Neural cell (in vitro differentiated cells): Measurements from ENCODE around the gene TYW1B. TPM values are rescaled to one million over a fixed set of nuclear protein-coding genes. Genes with fewer than 3 reads are reported as not detected.
"Not testable (repeated sequence)": the region's sequence is repeated elsewhere in the genome, so short reads cannot be mapped to it uniquely, and the experiment has no call there.

Source experiments
- H2AFZ ChIP-seq: fragments of 200-600, 300-800 bp; sonication (generic), shearing (Covaris generic); 2 replicates; pipeline ENCODE4 v1.6.0; 2014; ENCODE audit warnings: low read depth, mild to moderate bottlenecking, antibody characterized with exemption, low read length, moderate library complexity
- H3F3A ChIP-seq: fragments of 200-600 bp; shearing (Covaris generic); 2 replicates; pipeline ENCODE4 v1.6.1; 2016; ENCODE audit warnings: mild to moderate bottlenecking, moderate library complexity, mixed read lengths, antibody characterized with exemption, low read length; ENCODE audit not compliant: insufficient read depth, poor library complexity, severe bottlenecking
- H3K27ac ChIP-seq: fragments of 200-600, 300-800 bp; sonication (generic), shearing (Covaris generic); 2 replicates; pipeline ENCODE4 v1.5.1; 2014; ENCODE audit warnings: mild to moderate bottlenecking, low read length, moderate library complexity
- H3K27me3 ChIP-seq: fragments of 300-800, 200-600 bp; sonication (generic), shearing (Covaris generic); 2 replicates; pipeline ENCODE4 v1.6.0; 2014; ENCODE audit warnings: mild to moderate bottlenecking, low read depth, low read length, moderate library complexity; ENCODE audit not compliant: insufficient read depth
- H3K36me3 ChIP-seq: fragments of 300-800, 200-600 bp; sonication (generic), shearing (Covaris generic); 2 replicates; pipeline ENCODE4 v1.5.1; 2014; ENCODE audit warnings: mild to moderate bottlenecking, antibody characterized with exemption, low read length, moderate library complexity; ENCODE audit not compliant: insufficient read depth
- H3K4me2 ChIP-seq: fragments of 300-800, 200-600 bp; sonication (generic), shearing (Covaris generic); 2 replicates; pipeline ENCODE4 v1.6.0; 2014; ENCODE audit warnings: mild to moderate bottlenecking, low read length
- H3K4me3 ChIP-seq: fragments of 300-800, 200-600 bp; sonication (generic), shearing (Covaris generic); 2 replicates; pipeline ENCODE4 v1.5.1; 2014; ENCODE audit warnings: mild to moderate bottlenecking, low read length, moderate library complexity
- H3K79me2 ChIP-seq: fragments of 200-600 bp; shearing (Covaris generic); replicated peaks from 2 replicates; pipeline ENCODE4 v1.6.0; 2014; ENCODE audit warnings: mild to moderate bottlenecking, low read length, moderate library complexity; ENCODE audit not compliant: insufficient read depth
- H3K9ac ChIP-seq: fragments of 300-800, 200-600 bp; sonication (generic), shearing (Covaris generic); 2 replicates; pipeline ENCODE4 v1.6.1; 2016; ENCODE audit warnings: mild to moderate bottlenecking, low read length, mixed read lengths
- H3K9me2 ChIP-seq: fragments of 200-600 bp; shearing (Covaris generic); 2 replicates; pipeline ENCODE4 v1.6.1; 2016; ENCODE audit warnings: mild to moderate bottlenecking, low read length, mixed read lengths; ENCODE audit not compliant: insufficient read depth
- H3K9me3 ChIP-seq: fragments of 200-600, 300-800 bp; sonication (generic), shearing (Covaris generic); 2 replicates; pipeline ENCODE4 v1.6.1; 2016; ENCODE audit warnings: mild to moderate bottlenecking, mixed run types, low read length, moderate library complexity, mixed read lengths
- H4K20me1 ChIP-seq: fragments of 200-600 bp; shearing (Covaris generic); 2 replicates; pipeline ENCODE4 v1.6.1; 2016; ENCODE audit warnings: mild to moderate bottlenecking, mixed run types; ENCODE audit not compliant: insufficient read depth
- EP300 ChIP-seq: fragments of 450-650 bp; conservative IDR thresholded peaks from 2 replicates; pipeline ENCODE4 v1.6.1; 2014; ENCODE audit warnings: antibody characterized with exemption, mild to moderate bottlenecking, moderate library complexity; ENCODE audit not compliant: poor library complexity, severe bottlenecking
- EZH2 ChIP-seq: fragments of 200-600, 300-800 bp; shearing (Covaris generic), sonication (generic); IDR thresholded peaks from 2 replicates; pipeline ENCODE4 v1.6.1; 2014; ENCODE audit warnings: antibody characterized with exemption, low read length, borderline replicate concordance, mild to moderate bottlenecking; ENCODE audit not compliant: insufficient read depth, poor library complexity, severe bottlenecking
- MXI1 ChIP-seq: fragments of 450-650 bp; conservative IDR thresholded peaks from 2 replicates; pipeline ENCODE4 v1.6.1; 2014; ENCODE audit warnings: antibody characterized with exemption, mild to moderate bottlenecking; ENCODE audit not compliant: poor library complexity, severe bottlenecking
- POLR2AphosphoS5 ChIP-seq: IDR thresholded peaks from 2 replicates; pipeline ENCODE4 v1.6.1; 2012
- RAD21 ChIP-seq: fragments of 450-650 bp; conservative IDR thresholded peaks from 2 replicates; pipeline ENCODE4 v1.6.1; 2014; ENCODE audit warnings: antibody characterized with exemption, mild to moderate bottlenecking, moderate library complexity
- REST ChIP-seq: IDR thresholded peaks from 2 replicates; pipeline ENCODE4 v1.6.1; 2012; ENCODE audit warnings: borderline replicate concordance
- SMC3 ChIP-seq: fragments of 450-650 bp; conservative IDR thresholded peaks from 2 replicates; pipeline ENCODE4 v1.6.1; 2014; ENCODE audit warnings: antibody characterized with exemption, mild to moderate bottlenecking, moderate library complexity; ENCODE audit not compliant: poor library complexity
- TAF1 ChIP-seq: IDR thresholded peaks from 2 replicates; pipeline ENCODE4 v1.6.1; 2012; ENCODE audit warnings: low read depth
- polyA plus RNA-seq: library from polyadenylated mRNA; depleted of rRNA; stranded (reverse); fragments of >200 nt; gene quantifications from 2 replicates; pipeline ENCODE4 v1.2.3, GENCODE V29; 2014
- TF ChIP-seq, protein P1 (sequence below): fragments of 450-650 bp; IDR thresholded peaks from 2 replicates; pipeline ENCODE4 v1.5.1; 2014; ENCODE audit warnings: antibody characterized with exemption, mild to moderate bottlenecking, moderate library complexity; ENCODE audit not compliant: poor library complexity, severe bottlenecking

The TYW1B gene
- polyA plus RNA-seq, 1 donor from 2014 or later: 0.97 TPM

- not testable (repeated sequence) for H3K4me2 ChIP-seq, H3F3A ChIP-seq, H2AFZ ChIP-seq, H4K20me1 ChIP-seq, H3K36me3 ChIP-seq, H3K4me3 ChIP-seq, H3K9ac ChIP-seq, H3K79me2 ChIP-seq, H3K9me3 ChIP-seq, H3K27me3 ChIP-seq, H3K9me2 ChIP-seq, H3K27ac ChIP-seq
These were observed 37.3 kb downstream of the TYW1B start for GRCh38 chr7:72790698-72791060.

- H3K4me3 ChIP-seq, H3K27me3 ChIP-seq, H3K79me2 ChIP-seq, H3K36me3 ChIP-seq, H3K27ac ChIP-seq, H3F3A ChIP-seq, H3K9me2 ChIP-seq, H3K4me2 ChIP-seq, H3K9ac ChIP-seq, H2AFZ ChIP-seq, H4K20me1 ChIP-seq, H3K9me3 ChIP-seq: not testable (repeated sequence)
These were observed 37.8 kb downstream of the TYW1B start for GRCh38 chr7:72790048-72790697.

DNA sequence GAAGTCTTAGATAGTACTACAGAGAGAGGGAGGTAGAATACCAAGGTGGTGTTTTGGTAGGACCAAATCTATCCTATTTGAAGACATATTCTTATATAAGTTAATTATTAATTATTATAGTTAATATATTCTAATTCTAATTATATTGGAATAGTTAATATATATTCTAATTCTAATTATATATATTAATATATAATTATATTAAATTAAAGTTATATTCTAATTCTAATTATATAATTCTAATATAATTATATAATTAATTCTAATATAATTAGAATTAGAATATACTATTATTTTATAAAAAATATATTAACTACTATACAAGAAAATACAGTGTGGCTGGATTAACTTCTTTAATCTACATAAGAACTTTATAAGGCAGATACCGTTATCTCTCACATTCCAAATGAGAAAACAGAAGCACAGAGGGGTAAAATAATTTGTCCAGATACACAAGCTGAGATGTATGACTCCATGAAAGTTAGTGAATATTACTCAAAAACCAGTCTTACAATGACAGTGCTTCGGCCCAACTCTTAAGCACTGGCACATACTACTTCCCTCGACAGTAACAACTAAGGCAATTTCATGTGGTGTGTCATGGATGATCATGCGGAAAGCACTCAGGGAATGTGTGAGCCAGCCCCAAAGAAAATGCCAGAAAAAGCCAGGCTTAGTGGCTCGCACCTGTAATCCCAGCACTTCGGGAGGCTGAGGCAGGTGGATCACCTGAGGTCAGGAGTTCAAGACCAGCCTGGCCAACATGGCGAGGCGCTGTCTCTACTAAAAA, 42.6 kb downstream of the TYW1B start:
- Histone ChIP-seq H3K27me3 (no peaks in the 10 kb centered on the region), H2AFZ (no peak overlapping the region), H3K9me2 (no peaks in the 10 kb centered on the region), H3K36me3 (no peaks in the 10 kb centered on the region), H3K9ac (no peak overlapping the region), H3F3A (no peaks in the 10 kb centered on the region), H3K79me2 (no peaks in the 10 kb centered on the region), H3K9me3 (no peaks in the 10 kb centered on the region), H3K4me2 (no peak overlapping the region), H3K27ac (no peak overlapping the region), H3K4me3 (no peak overlapping the region), H4K20me1 (no peaks in the 10 kb centered on the region)
- no peak for TF ChIP-seq EZH2
- no peak for TF ChIP-seq SMC3
- no peak for TF ChIP-seq TAF1
- TF ChIP-seq POLR2AphosphoS5: no peak
- no peak for TF ChIP-seq RAD21
- TF ChIP-seq EP300: no peak
- no peak for TF ChIP-seq MXI1
- TF ChIP-seq REST: no peak
- TF ChIP-seq, protein P1, sequence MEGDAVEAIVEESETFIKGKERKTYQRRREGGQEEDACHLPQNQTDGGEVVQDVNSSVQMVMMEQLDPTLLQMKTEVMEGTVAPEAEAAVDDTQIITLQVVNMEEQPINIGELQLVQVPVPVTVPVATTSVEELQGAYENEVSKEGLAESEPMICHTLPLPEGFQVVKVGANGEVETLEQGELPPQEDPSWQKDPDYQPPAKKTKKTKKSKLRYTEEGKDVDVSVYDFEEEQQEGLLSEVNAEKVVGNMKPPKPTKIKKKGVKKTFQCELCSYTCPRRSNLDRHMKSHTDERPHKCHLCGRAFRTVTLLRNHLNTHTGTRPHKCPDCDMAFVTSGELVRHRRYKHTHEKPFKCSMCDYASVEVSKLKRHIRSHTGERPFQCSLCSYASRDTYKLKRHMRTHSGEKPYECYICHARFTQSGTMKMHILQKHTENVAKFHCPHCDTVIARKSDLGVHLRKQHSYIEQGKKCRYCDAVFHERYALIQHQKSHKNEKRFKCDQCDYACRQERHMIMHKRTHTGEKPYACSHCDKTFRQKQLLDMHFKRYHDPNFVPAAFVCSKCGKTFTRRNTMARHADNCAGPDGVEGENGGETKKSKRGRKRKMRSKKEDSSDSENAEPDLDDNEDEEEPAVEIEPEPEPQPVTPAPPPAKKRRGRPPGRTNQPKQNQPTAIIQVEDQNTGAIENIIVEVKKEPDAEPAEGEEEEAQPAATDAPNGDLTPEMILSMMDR: no peak

DNA sequence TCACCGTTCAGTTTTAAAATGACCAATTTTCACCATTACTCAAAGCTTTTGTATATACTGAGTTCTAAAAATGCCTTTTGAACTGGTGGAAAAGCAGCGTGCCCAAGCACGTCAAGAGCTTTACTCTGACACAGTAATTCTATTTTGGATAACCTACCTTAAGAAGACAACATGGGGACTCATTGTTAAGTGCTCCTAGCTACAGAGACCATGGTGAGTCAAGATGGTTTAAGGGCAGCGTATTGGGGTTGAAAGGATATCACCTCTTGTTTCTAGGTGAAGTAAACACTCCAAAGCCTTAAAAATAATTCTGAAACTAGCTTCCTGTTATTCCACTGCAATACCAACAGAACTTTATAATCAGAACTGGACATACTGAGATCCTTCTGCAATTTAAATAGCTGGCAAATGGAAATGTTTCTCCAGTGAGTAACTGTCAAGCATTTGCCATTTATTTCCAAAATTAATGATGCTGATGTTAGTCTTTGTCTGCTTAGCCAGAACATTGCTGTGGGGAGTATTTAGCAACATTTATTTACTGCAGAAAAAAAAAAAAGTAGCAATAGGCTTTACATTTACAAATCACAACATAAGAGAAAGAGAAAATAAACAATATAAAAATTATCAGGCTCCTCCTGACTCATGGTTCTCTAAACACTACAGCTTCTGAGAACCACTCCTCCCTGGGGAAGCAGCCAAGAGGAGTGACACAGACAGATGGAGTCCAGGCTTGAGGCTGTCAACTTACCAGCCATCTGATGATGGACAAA, 44.2 kb downstream of the TYW1B start:
- H3K36me3 ChIP-seq: not testable (repeated sequence)

More for the DNA sequence above, 44.2 kb downstream of the TYW1B start:
- not testable (repeated sequence) for H4K20me1 ChIP-seq, H3K4me3 ChIP-seq, H3K4me2 ChIP-seq, H3K9ac ChIP-seq, H3K79me2 ChIP-seq, H2AFZ ChIP-seq, H3F3A ChIP-seq, H3K9me3 ChIP-seq, H3K27ac ChIP-seq, H3K27me3 ChIP-seq, H3K9me2 ChIP-seq
